ENCODE data around the gene PACSIN2. TPM values are rescaled to one million over a fixed set of nuclear protein-coding genes. Genes with fewer than 3 reads are reported as not detected.

Gene PACSIN2
- polyA plus RNA-seq, 2 of the 4 experiments (the other 2 are of a cell fraction) = 60.3 to 94.0 TPM

DNA sequence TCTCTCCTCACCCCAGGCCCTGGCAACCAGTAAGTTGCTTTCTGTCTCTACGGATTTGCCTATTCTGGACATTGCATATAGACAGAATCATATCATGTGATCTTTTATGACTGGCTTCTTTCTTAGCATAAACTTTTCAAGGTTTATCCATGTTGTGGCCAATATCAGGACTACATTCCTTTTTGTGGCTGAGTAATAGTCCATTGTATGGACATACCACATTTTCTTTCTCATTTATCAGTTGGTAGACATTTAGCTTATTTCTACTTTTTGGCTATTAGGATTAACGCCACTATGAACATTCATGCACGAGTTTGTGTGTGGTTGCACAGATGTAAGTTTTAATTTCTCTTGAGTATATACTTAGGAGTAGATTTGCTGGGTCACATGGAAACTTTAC lies 193.6 kb downstream of the PACSIN2 start:
- 88% methylated on average over 3 of the region's 3 CpGs for WGBS (ENCODE audit: missing lambda C conversion rate)
- POLR2A ChIA-PET = no interaction called here
- Histone ChIP-seq H3K9me3 (peaks cover 6% of the 10 kb centered on the region; the same call in 2 of the 3 replicates), H3K4me3 (no peak overlapping the region), H3K4me1 (no peaks in the 10 kb centered on the region), H3K27ac (no peak overlapping the region), H3K4me2 (no peak overlapping the region)
- FAIRE-seq (no peak), DNase-seq (ENCODE audit: low read depth in 1 of 2, low spot score in 1 of 2) (no peak), ATAC-seq (no peak)
- TF ChIP-seq, protein P1, sequence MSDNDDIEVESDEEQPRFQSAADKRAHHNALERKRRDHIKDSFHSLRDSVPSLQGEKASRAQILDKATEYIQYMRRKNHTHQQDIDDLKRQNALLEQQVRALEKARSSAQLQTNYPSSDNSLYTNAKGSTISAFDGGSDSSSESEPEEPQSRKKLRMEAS (IDR thresholded peaks at IDR 0.05) = no peak
- 0 out of 2 replicates have a peak, but pooled peaks have one; percentile 20 for TF ChIP-seq KDM1A (IDR thresholded peaks at IDR 0.05; ENCODE audit: low read depth)
- CTCF ChIA-PET = interaction anchor here (1.2 to 1.6 kb wide), 3 partner anchors 9 to 160 kb away, joined by 3 to 4 read pairs (median 4); no protein-coding TSS in a partner anchor

- H3K4me2 ChIP-seq = no peak overlapping the region
- TF ChIP-seq, protein P2, sequence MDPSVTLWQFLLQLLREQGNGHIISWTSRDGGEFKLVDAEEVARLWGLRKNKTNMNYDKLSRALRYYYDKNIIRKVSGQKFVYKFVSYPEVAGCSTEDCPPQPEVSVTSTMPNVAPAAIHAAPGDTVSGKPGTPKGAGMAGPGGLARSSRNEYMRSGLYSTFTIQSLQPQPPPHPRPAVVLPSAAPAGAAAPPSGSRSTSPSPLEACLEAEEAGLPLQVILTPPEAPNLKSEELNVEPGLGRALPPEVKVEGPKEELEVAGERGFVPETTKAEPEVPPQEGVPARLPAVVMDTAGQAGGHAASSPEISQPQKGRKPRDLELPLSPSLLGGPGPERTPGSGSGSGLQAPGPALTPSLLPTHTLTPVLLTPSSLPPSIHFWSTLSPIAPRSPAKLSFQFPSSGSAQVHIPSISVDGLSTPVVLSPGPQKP (IDR thresholded peaks at IDR 0.05; ENCODE audit: low read depth, low read length) = no peak
- TF ChIP-seq, protein P1 (IDR thresholded peaks at IDR 0.05) = no peak
- TF ChIP-seq HES2 (IDR thresholded peaks at IDR 0.05) (no peak), ZNF302 (CRISPR knock-in tag; IDR thresholded peaks at IDR 0.05) (no peak), RNF2 (IDR thresholded peaks at IDR 0.05; ENCODE audit: borderline replicate concordance, low read depth) (no peak), NPAS2 (CRISPR knock-in tag; IDR thresholded peaks at IDR 0.05; ENCODE audit: borderline replicate concordance) (no peak), ZC3H11A (IDR thresholded peaks at IDR 0.05) (no peak), SREBF2 (IDR thresholded peaks at IDR 0.05) (no peak), EHF (CRISPR knock-in tag; IDR thresholded peaks at IDR 0.05) (no peak), TFCP2L1 (CRISPR knock-in tag; IDR thresholded peaks at IDR 0.05) (no peak), CEBPB (IDR thresholded peaks at IDR 0.05) (no peak), HOXA7 (CRISPR knock-in tag; IDR thresholded peaks at IDR 0.05) (no peak), ESRRA (IDR thresholded peaks at IDR 0.05; ENCODE audit: borderline replicate concordance, low read length) (no peak), SMC3 (IDR thresholded peaks at IDR 0.05) (no peak), USF2 (IDR thresholded peaks at IDR 0.05) (no peak), EHMT2 (IDR thresholded peaks at IDR 0.05; ENCODE audit: low read depth) (no peak), HOXB13 (CRISPR knock-in tag; IDR thresholded peaks at IDR 0.05; ENCODE audit: low read depth) (no peak)
- TF ChIP-seq, protein P3, sequence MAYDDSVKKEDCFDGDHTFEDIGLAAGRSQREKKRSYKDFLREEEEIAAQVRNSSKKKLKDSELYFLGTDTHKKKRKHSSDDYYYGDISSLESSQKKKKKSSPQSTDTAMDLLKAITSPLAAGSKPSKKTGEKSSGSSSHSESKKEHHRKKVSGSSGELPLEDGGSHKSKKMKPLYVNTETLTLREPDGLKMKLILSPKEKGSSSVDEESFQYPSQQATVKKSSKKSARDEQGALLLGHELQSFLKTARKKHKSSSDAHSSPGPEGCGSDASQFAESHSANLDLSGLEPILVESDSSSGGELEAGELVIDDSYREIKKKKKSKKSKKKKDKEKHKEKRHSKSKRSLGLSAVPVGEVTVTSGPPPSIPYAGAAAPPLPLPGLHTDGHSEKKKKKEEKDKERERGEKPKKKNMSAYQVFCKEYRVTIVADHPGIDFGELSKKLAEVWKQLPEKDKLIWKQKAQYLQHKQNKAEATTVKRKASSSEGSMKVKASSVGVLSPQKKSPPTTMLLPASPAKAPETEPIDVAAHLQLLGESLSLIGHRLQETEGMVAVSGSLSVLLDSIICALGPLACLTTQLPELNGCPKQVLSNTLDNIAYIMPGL (CRISPR knock-in tag; IDR thresholded peaks at IDR 0.05; ENCODE audit: borderline replicate concordance) = no peak
- TF ChIP-seq, protein P4, sequence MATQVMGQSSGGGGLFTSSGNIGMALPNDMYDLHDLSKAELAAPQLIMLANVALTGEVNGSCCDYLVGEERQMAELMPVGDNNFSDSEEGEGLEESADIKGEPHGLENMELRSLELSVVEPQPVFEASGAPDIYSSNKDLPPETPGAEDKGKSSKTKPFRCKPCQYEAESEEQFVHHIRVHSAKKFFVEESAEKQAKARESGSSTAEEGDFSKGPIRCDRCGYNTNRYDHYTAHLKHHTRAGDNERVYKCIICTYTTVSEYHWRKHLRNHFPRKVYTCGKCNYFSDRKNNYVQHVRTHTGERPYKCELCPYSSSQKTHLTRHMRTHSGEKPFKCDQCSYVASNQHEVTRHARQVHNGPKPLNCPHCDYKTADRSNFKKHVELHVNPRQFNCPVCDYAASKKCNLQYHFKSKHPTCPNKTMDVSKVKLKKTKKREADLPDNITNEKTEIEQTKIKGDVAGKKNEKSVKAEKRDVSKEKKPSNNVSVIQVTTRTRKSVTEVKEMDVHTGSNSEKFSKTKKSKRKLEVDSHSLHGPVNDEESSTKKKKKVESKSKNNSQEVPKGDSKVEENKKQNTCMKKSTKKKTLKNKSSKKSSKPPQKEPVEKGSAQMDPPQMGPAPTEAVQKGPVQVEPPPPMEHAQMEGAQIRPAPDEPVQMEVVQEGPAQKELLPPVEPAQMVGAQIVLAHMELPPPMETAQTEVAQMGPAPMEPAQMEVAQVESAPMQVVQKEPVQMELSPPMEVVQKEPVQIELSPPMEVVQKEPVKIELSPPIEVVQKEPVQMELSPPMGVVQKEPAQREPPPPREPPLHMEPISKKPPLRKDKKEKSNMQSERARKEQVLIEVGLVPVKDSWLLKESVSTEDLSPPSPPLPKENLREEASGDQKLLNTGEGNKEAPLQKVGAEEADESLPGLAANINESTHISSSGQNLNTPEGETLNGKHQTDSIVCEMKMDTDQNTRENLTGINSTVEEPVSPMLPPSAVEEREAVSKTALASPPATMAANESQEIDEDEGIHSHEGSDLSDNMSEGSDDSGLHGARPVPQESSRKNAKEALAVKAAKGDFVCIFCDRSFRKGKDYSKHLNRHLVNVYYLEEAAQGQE (IDR thresholded peaks at IDR 0.05) = no peak
- H3K4me1 ChIP-seq = no peaks in the 10 kb centered on the region
- no peak for FAIRE-seq
- ChIA-PET CTCF (interaction anchor here (0.9 to 1.6 kb wide), 4 partner anchors 10 to 198 kb away, joined by 3 to 4 read pairs (median 4); no protein-coding TSS in a partner anchor), POLR2A (no interaction called here)
- H3K9me3 ChIP-seq = peaks cover 6% of the 10 kb centered on the region; the same call in 2 of the 3 replicates
- H3K4me3 ChIP-seq = no peak overlapping the region
- no peak for ATAC-seq
- DNase-seq (ENCODE audit: low read depth in 1 of 2, low spot score in 1 of 2) = no peak
- no peak overlapping the region for H3K27ac ChIP-seq
- 89% methylated on average over 9 of the region's 9 CpGs for WGBS (ENCODE audit: missing lambda C conversion rate)
Measured at GRCh38 chr22:42820045-42820763, 194.7 kb downstream of the PACSIN2 start.

All from A549 (cell line).